H1 (cell line): Measurements from ENCODE around the gene ARF3.

ENCODE experiments used
- CHD1 ChIP-seq: IDR thresholded peaks from 2 replicates; pipeline ENCODE4 v1.6.1; 2012; ENCODE audit warnings: low read depth, low read length, improper control_type of control experiment
- EP300 ChIP-seq, 2 experiments: IDR thresholded peaks; 1 replicate in 1 of 2; 2 replicates in 1 of 2; pipeline ENCODE4 v1.6.1; 2011 to 2012; ENCODE audit warnings: low read depth in 2 of 2, low read length in 2 of 2, mild to moderate bottlenecking in 2 of 2, borderline replicate concordance in 1 of 2, inconsistent platforms in 1 of 2, moderate library complexity in 1 of 2
- JUN ChIP-seq: IDR thresholded peaks from 2 replicates; pipeline ENCODE4 v1.6.1; 2011; ENCODE audit warnings: low read depth, mild to moderate bottlenecking, improper control_type of control experiment, low read length
- JUND ChIP-seq: IDR thresholded peaks from 2 replicates; pipeline ENCODE4 v1.6.1; 2011; ENCODE audit warnings: mild to moderate bottlenecking, improper control_type of control experiment, low read length
- POLR2AphosphoS5 ChIP-seq: IDR thresholded peaks from 2 replicates; pipeline ENCODE4 v1.6.1; 2011; ENCODE audit warnings: low read depth, low read length
- SP1 ChIP-seq: IDR thresholded peaks from 2 replicates; pipeline ENCODE4 v1.6.1; 2011; ENCODE audit warnings: low read depth, low read length
- TAF1 ChIP-seq: IDR thresholded peaks from 2 replicates; pipeline ENCODE4 v1.6.1; 2011; ENCODE audit warnings: mild to moderate bottlenecking, low read depth, low read length
- TEAD4 ChIP-seq: IDR thresholded peaks from 2 replicates; pipeline ENCODE4 v1.6.1; 2012; ENCODE audit warnings: low read depth, low read length, inconsistent platforms, mixed read lengths
- TF ChIP-seq, protein P1 (sequence below), 3 experiments: IDR thresholded peaks; 1 replicate in 2 of 3; 2 replicates in 1 of 3; pipeline versions ENCODE4 v1.5.1 to v1.6.1; 2011; ENCODE audit warnings: low read length in 3 of 3, mild to moderate bottlenecking in 3 of 3, inconsistent platforms in 2 of 3, low read depth in 1 of 3, moderate library complexity in 1 of 3; ENCODE audit not compliant: insufficient read depth in 1 of 3; ENCODE audit errors: control extremely low read depth in 1 of 3
- TF ChIP-seq, protein P2 (sequence below): IDR thresholded peaks from 2 replicates; pipeline ENCODE4 v1.6.1; 2012; ENCODE audit warnings: inconsistent platforms

DNA sequence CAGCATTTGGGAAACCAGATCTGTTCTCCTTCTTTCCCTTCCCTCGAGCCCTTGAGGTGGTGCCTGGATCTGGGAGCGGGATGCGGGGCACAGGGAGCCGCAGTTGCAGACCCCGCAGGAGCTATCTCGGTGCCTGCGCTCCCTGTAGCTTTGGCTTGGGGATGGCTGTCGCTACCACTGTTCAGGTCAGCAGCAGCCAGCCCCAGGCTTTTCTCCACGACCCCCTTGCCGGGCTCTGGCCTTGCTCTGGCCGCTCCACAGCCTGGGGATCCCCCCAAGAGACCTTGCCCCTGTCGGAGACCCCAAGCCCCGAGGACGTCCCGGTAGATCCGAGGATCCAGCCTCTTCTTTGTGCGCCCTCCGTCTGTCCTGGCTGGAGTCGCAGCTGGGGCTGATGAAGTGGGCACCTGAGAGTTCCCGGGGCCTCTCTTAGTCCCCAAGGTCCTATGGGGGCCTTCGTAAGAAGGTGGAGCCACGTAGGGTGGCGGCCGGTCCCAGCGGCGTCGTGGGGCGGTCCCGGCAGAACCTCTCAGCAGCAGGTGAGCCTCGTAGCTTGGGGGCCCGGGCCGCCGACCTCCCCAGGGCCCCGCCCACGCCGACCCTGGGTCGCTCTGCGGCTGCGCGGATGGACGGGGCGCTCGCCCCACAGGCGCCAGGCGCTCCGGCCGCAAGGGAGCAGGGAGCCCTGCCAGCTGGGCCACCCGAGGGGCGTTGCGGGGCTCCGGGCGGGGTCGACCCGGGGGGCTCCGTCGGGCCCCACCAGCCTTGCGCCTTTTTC is 40.6 kb upstream of the ARF3 start:
- TF ChIP-seq JUN, result no peak
- TF ChIP-seq, protein P1, sequence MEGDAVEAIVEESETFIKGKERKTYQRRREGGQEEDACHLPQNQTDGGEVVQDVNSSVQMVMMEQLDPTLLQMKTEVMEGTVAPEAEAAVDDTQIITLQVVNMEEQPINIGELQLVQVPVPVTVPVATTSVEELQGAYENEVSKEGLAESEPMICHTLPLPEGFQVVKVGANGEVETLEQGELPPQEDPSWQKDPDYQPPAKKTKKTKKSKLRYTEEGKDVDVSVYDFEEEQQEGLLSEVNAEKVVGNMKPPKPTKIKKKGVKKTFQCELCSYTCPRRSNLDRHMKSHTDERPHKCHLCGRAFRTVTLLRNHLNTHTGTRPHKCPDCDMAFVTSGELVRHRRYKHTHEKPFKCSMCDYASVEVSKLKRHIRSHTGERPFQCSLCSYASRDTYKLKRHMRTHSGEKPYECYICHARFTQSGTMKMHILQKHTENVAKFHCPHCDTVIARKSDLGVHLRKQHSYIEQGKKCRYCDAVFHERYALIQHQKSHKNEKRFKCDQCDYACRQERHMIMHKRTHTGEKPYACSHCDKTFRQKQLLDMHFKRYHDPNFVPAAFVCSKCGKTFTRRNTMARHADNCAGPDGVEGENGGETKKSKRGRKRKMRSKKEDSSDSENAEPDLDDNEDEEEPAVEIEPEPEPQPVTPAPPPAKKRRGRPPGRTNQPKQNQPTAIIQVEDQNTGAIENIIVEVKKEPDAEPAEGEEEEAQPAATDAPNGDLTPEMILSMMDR (IDR thresholded peaks at IDR 0.05; ENCODE audit: control extremely low read depth in 1 of 3, insufficient read depth in 1 of 3, low read depth in 1 of 3, low read length in 3 of 3), result peak in 1 of 3 experiments; percentile 12; a peak in 1 of 4 replicates
- TF ChIP-seq CHD1, result no peak
- no peak for TF ChIP-seq EP300 (IDR thresholded peaks at IDR 0.05; ENCODE audit: borderline replicate concordance in 1 of 2, low read depth in 2 of 2, low read length in 2 of 2)
- TF ChIP-seq, protein P2, sequence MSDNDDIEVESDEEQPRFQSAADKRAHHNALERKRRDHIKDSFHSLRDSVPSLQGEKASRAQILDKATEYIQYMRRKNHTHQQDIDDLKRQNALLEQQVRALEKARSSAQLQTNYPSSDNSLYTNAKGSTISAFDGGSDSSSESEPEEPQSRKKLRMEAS, result no peak
- TF ChIP-seq SP1, result no peak
- no peak for TF ChIP-seq JUND
- TF ChIP-seq TAF1, result no peak
- no peak for TF ChIP-seq TEAD4
- no peak for TF ChIP-seq POLR2AphosphoS5
